ENCODE results near the gene ZNF652.

DNA sequence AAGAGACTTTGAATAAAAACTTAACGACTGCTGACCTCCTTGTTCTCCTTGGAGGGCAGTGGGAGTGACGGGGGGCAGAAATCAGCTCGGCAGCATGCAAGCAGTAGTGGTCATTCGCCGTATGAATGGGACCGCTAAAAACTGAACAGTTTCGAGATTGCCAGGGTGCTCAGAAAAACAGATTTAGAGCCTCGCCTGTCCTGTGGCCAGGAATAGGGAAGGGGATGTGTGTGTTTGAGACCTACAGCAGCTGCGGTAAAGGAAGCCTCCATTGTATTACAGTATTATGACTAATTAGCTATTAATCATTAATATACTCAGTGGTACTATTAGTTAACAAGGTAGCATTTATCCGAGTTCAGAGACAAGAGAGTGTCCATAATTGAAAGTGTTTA, 670 bp upstream of the ZNF652 start:
- TF ChIP-seq GATA2 (IDR thresholded peaks at IDR 0.05; ENCODE audit: low read depth, low read length) (no peak), GATA3 (IDR thresholded peaks at IDR 0.05; ENCODE audit: low read depth, low read length) (no peak)
